Panc1 (cell line): ENCODE data around the gene SFSWAP. TPM values are rescaled to one million over a fixed set of nuclear protein-coding genes. Genes with fewer than 3 reads are reported as not detected.

Experiments
- ATAC-seq: fragments of 200-7000 bp; cut with Tn5 transposase; 2 replicates; pipeline ENCODE4 v1.9.1; 2020; ENCODE audit warnings: mild to moderate bottlenecking, moderate library complexity
- BruUV-seq: library from RNA; stranded (reverse); fragments of 400-500 nt; replicated peaks from 2 replicates; lab custom pipeline; 2021; lab: Mats Ljungman, UMichigan
- CTCF ChIA-PET: fragments of 300-600 bp; sonication (Branson Sonifier 250); formaldehyde crosslinking; loops from one replicate; lab custom pipeline; 2022; ENCODE audit warnings: antibody characterized with exemption; lab: Charles Lee
- POLR2A ChIA-PET: fragments of 300-600 bp; sonication (Branson Sonifier 250); formaldehyde crosslinking; loops from one replicate; lab custom pipeline; 2022; ENCODE audit warnings: antibody characterized with exemption; lab: Charles Lee
- DNase-seq: peaks from one replicate; pipeline ENCODE4 v3.0.0-alpha.2; 2010; ENCODE audit warnings: low read depth, low spot score
- H3K27ac ChIP-seq: 2 replicates; pipeline ENCODE4 v1.5.1; 2011; ENCODE audit warnings: mild to moderate bottlenecking, low read length, inconsistent platforms
- H3K27me3 ChIP-seq: fragments of 200-500 bp; sonication (Bioruptor generic); 2 replicates; pipeline ENCODE4 v1.6.0; 2014; ENCODE audit warnings: low read length, inconsistent platforms; ENCODE audit not compliant: control insufficient read depth, insufficient read depth
- H3K36me3 ChIP-seq: fragments of 200-500 bp; sonication (Bioruptor generic); 2 replicates; pipeline ENCODE4 v1.5.1; 2014; ENCODE audit warnings: inconsistent platforms, mild to moderate bottlenecking, low read length, moderate library complexity; ENCODE audit not compliant: control insufficient read depth, insufficient read depth
- H3K4me1 ChIP-seq: 2 replicates; pipeline ENCODE4 v1.5.1; 2011; ENCODE audit warnings: inconsistent platforms, mild to moderate bottlenecking, low read length, moderate library complexity; ENCODE audit not compliant: control insufficient read depth, insufficient read depth
- H3K4me3 ChIP-seq, 2 experiments: 2 replicates each; pipeline ENCODE4 v1.5.1; 2011 to 2012; ENCODE audit warnings: low read depth in 2 of 2, low read length in 2 of 2, mild to moderate bottlenecking in 2 of 2, inconsistent platforms in 1 of 2, moderate library complexity in 1 of 2
- H3K9me3 ChIP-seq: fragments of 200-500 bp; sonication (Bioruptor generic); 2 replicates; pipeline ENCODE4 v1.5.1; 2014; ENCODE audit warnings: low read depth, mild to moderate bottlenecking, inconsistent platforms, low read length, moderate library complexity; ENCODE audit not compliant: control insufficient read depth, insufficient read depth
- POLR2AphosphoS5 ChIP-seq: IDR thresholded peaks from 2 replicates; pipeline ENCODE4 v1.6.1; 2012; ENCODE audit warnings: mild to moderate bottlenecking, low read depth, low read length, moderate library complexity
- SIN3A ChIP-seq: IDR thresholded peaks from 2 replicates; pipeline ENCODE4 v1.6.1; 2012; ENCODE audit warnings: low read depth, mild to moderate bottlenecking, low read length, moderate library complexity, borderline replicate concordance; ENCODE audit not compliant: insufficient read depth
- TCF7L2 ChIP-seq: IDR thresholded peaks from 2 replicates; pipeline ENCODE4 v1.6.1; 2011; ENCODE audit warnings: mild to moderate bottlenecking, low read depth, low read length, inconsistent platforms
- in situ Hi-C: cut with HindIII; loops from 2 replicates; pipeline ENCODE4 v1.10.0; 2016; ENCODE audit warnings: low sequenced_read_pairs, low pct_unique_long_range_greater_than_20kb
- intact Hi-C: fragments of 100-400 bp; cut with micrococcal nuclease; formaldehyde crosslinking; loops from one replicate; pipeline ENCODE4 v1.10.0; 2022; ENCODE audit not compliant: unreplicated experiment
- total RNA-seq: library from RNA; stranded (reverse); gene quantifications from one replicate; pipeline ENCODE4 v1.2.1, GENCODE V29; 2021; ENCODE audit not compliant: unreplicated experiment
- TF ChIP-seq, protein P1 (sequence below), 2 experiments: IDR thresholded peaks; 2 replicates each; pipeline ENCODE4 v1.6.1; 2011 to 2012; ENCODE audit warnings: low read depth in 2 of 2, control low read depth in 1 of 2, low read length in 1 of 2, mild to moderate bottlenecking in 1 of 2, moderate library complexity in 1 of 2; ENCODE audit not compliant: insufficient read depth in 1 of 2
- TF ChIP-seq, protein P2 (sequence below): fragments of 450-650 bp; IDR thresholded peaks from 2 replicates; pipeline ENCODE4 v1.5.1; 2017; ENCODE audit warnings: mild to moderate bottlenecking

The SFSWAP gene
- total RNA-seq, 1 experiment from 2014 or later: 41.6 TPM

DNA sequence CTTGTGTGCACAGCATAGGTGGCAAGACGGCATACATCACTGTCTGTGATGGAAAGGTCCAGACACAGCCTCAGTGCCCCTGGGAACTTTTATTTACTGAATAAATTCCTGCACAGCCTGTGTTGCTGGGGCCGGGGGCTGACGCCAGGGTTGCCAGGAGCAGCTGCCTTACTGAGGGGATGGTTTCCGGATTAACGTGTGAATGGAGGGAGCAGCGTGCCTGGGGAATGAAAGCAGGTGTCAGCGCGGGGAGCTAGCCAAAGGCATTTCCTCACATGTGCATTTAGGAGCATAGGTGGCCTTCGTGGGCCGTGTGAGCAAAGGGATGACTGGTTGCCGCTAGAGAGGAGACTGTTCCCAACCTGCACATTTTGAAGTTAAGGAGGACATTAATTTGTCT, 41.6 kb downstream of the SFSWAP start:
- Histone ChIP-seq H3K4me1 (no peaks in the 10 kb centered on the region; the same call in 1 of the 2 replicates), H3K9me3 (no peaks in the 10 kb centered on the region), H3K27ac (no peak overlapping the region), H3K36me3 (peaks cover 13% of the 10 kb centered on the region), H3K4me3 (no peak overlapping the region), H3K27me3 (no peaks in the 10 kb centered on the region)
- in situ Hi-C loops (no loop called here), intact Hi-C loops (no loop called here)
- ChIA-PET CTCF (no interaction called here), POLR2A (no interaction called here)
- TF ChIP-seq, protein P1, sequence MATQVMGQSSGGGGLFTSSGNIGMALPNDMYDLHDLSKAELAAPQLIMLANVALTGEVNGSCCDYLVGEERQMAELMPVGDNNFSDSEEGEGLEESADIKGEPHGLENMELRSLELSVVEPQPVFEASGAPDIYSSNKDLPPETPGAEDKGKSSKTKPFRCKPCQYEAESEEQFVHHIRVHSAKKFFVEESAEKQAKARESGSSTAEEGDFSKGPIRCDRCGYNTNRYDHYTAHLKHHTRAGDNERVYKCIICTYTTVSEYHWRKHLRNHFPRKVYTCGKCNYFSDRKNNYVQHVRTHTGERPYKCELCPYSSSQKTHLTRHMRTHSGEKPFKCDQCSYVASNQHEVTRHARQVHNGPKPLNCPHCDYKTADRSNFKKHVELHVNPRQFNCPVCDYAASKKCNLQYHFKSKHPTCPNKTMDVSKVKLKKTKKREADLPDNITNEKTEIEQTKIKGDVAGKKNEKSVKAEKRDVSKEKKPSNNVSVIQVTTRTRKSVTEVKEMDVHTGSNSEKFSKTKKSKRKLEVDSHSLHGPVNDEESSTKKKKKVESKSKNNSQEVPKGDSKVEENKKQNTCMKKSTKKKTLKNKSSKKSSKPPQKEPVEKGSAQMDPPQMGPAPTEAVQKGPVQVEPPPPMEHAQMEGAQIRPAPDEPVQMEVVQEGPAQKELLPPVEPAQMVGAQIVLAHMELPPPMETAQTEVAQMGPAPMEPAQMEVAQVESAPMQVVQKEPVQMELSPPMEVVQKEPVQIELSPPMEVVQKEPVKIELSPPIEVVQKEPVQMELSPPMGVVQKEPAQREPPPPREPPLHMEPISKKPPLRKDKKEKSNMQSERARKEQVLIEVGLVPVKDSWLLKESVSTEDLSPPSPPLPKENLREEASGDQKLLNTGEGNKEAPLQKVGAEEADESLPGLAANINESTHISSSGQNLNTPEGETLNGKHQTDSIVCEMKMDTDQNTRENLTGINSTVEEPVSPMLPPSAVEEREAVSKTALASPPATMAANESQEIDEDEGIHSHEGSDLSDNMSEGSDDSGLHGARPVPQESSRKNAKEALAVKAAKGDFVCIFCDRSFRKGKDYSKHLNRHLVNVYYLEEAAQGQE (IDR thresholded peaks at IDR 0.05; ENCODE audit: insufficient read depth in 1 of 2, low read depth in 2 of 2, low read length in 1 of 2): no peak
- no peak for TF ChIP-seq POLR2AphosphoS5
- TF ChIP-seq TCF7L2: no peak
- TF ChIP-seq SIN3A: no peak
- TF ChIP-seq, protein P2, sequence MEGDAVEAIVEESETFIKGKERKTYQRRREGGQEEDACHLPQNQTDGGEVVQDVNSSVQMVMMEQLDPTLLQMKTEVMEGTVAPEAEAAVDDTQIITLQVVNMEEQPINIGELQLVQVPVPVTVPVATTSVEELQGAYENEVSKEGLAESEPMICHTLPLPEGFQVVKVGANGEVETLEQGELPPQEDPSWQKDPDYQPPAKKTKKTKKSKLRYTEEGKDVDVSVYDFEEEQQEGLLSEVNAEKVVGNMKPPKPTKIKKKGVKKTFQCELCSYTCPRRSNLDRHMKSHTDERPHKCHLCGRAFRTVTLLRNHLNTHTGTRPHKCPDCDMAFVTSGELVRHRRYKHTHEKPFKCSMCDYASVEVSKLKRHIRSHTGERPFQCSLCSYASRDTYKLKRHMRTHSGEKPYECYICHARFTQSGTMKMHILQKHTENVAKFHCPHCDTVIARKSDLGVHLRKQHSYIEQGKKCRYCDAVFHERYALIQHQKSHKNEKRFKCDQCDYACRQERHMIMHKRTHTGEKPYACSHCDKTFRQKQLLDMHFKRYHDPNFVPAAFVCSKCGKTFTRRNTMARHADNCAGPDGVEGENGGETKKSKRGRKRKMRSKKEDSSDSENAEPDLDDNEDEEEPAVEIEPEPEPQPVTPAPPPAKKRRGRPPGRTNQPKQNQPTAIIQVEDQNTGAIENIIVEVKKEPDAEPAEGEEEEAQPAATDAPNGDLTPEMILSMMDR: no peak
- ATAC-seq (no peak), DNase-seq (no peak)
- BruUV-seq: no TSS peak

DNA sequence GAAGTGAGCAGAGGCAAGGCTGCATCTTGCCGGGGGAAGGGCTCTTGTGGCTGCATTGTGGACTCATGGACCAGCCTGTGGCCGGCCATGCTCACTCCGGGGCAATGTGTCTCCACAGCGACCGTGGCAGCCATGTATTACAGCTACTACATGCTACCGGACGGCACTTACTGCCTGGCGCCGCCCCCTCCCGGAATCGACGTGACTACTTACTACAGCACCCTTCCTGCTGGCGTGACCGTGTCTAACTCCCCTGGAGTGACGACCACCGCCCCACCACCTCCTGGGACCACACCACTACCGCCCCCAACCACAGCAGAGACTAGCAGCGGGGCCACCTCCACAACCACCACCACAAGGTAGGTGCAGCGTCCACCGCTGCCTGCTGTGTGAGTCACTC, 42.1 kb downstream of the SFSWAP start:
- Histone ChIP-seq H3K4me1 (no peaks in the 10 kb centered on the region; the same call in 1 of the 2 replicates), H3K4me3 (no peak overlapping the region), H3K27ac (no peak overlapping the region), H3K27me3 (no peaks in the 10 kb centered on the region), H3K36me3 (peaks cover 13% of the 10 kb centered on the region), H3K9me3 (no peaks in the 10 kb centered on the region)
- ATAC-seq: no peak
- ChIA-PET POLR2A (no interaction called here), CTCF (no interaction called here)
- in situ Hi-C loops: no loop called here
- TF ChIP-seq, protein P1 (IDR thresholded peaks at IDR 0.05; ENCODE audit: insufficient read depth in 1 of 2, low read depth in 2 of 2, low read length in 1 of 2): no peak
- TF ChIP-seq TCF7L2 (no peak), POLR2AphosphoS5 (no peak), SIN3A (no peak)
- TF ChIP-seq, protein P2: no peak
- DNase-seq: no peak
- intact Hi-C loops: no loop called here
- BruUV-seq: no TSS peak
